Measurements from ENCODE around the gene TAOK3. TPM values are rescaled to one million over a fixed set of nuclear protein-coding genes. Genes with fewer than 3 reads are reported as not detected.

Gene TAOK3
- total and polyA plus RNA-seq, 4 donors = 6.7 to 28.6 (median 19.5) TPM

GRCh38 chr12:118148287-118148686 lies 224.4 kb downstream of the TAOK3 start:
- H3K27me3 ChIP-seq (ENCODE audit: control insufficient read depth in 4 of 4, insufficient read depth in 4 of 4, low read length in 3 of 4) = no peaks in the 10 kb centered on the region
- DNase-seq (ENCODE audit: low spot score) = no peak
- H3K4me1 ChIP-seq (ENCODE audit: control insufficient read depth in 4 of 4, insufficient read depth in 4 of 4, low read length in 3 of 4) = peaks cover 0 to 21% (median 8%) of the 10 kb centered on the region in 4 donors
- no peak overlapping the region for H3K4me3 ChIP-seq (ENCODE audit: low read depth in 1 of 3, low read length in 3 of 3)
- H3K27ac ChIP-seq (ENCODE audit: low read depth in 1 of 2, low read length in 2 of 2) = no peak overlapping the region
- no peak for TF ChIP-seq NR2F2 (IDR thresholded peaks at IDR 0.05)
- H3K9ac ChIP-seq (ENCODE audit: low read depth in 1 of 2, low read length in 2 of 2) = no peak overlapping the region
- peaks cover 8 to 37% (median 28%) of the 10 kb centered on the region in 4 donors for H3K36me3 ChIP-seq (ENCODE audit: control insufficient read depth in 4 of 4, insufficient read depth in 3 of 4, low read depth in 1 of 4, low read length in 3 of 4)
- 95% methylated on average over 5 of the region's 5 CpGs for WGBS
- no peaks in the 10 kb centered on the region for H3K9me3 ChIP-seq (ENCODE audit: control insufficient read depth in 4 of 4, low read length in 3 of 4)

DNA sequence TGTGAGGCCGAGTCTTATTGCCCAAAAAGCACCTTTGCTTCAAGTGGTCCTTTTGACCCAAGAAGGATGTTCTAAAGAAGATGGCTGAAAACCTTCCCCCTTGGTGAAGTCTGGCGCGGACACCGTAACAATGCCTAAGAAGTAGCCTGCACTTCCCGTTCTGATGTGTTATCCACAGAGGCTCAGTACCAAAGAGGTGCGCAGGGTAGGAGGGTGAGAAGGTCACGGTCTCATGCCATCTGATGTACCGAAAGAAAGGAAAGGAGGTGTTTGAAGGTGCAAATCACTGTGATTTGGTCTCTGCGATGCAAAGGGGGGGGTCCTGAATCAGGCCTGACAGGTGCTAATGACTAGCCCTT lies 226.9 kb downstream of the TAOK3 start:
- H3K27me3 ChIP-seq (ENCODE audit: control insufficient read depth in 4 of 4, insufficient read depth in 4 of 4, low read length in 3 of 4) = no peaks in the 10 kb centered on the region
- no peak for TF ChIP-seq EGR1 (IDR thresholded peaks at IDR 0.05; ENCODE audit: low read depth in 2 of 2)
- TF ChIP-seq RAD21 (IDR thresholded peaks at IDR 0.05) = no peak
- no peak for TF ChIP-seq ATF3 (IDR thresholded peaks at IDR 0.05)
- no peak for TF ChIP-seq HNF4G (IDR thresholded peaks at IDR 0.05)
- TF ChIP-seq, protein P1, sequence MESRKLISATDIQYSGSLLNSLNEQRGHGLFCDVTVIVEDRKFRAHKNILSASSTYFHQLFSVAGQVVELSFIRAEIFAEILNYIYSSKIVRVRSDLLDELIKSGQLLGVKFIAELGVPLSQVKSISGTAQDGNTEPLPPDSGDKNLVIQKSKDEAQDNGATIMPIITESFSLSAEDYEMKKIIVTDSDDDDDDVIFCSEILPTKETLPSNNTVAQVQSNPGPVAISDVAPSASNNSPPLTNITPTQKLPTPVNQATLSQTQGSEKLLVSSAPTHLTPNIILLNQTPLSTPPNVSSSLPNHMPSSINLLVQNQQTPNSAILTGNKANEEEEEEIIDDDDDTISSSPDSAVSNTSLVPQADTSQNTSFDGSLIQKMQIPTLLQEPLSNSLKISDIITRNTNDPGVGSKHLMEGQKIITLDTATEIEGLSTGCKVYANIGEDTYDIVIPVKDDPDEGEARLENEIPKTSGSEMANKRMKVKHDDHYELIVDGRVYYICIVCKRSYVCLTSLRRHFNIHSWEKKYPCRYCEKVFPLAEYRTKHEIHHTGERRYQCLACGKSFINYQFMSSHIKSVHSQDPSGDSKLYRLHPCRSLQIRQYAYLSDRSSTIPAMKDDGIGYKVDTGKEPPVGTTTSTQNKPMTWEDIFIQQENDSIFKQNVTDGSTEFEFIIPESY (IDR thresholded peaks at IDR 0.05) = no peak
- no peak for TF ChIP-seq GABPA (IDR thresholded peaks at IDR 0.05 in 1 of 2, conservative IDR thresholded peaks at IDR 0.05 in 1 of 2)
- TF ChIP-seq, protein P2, sequence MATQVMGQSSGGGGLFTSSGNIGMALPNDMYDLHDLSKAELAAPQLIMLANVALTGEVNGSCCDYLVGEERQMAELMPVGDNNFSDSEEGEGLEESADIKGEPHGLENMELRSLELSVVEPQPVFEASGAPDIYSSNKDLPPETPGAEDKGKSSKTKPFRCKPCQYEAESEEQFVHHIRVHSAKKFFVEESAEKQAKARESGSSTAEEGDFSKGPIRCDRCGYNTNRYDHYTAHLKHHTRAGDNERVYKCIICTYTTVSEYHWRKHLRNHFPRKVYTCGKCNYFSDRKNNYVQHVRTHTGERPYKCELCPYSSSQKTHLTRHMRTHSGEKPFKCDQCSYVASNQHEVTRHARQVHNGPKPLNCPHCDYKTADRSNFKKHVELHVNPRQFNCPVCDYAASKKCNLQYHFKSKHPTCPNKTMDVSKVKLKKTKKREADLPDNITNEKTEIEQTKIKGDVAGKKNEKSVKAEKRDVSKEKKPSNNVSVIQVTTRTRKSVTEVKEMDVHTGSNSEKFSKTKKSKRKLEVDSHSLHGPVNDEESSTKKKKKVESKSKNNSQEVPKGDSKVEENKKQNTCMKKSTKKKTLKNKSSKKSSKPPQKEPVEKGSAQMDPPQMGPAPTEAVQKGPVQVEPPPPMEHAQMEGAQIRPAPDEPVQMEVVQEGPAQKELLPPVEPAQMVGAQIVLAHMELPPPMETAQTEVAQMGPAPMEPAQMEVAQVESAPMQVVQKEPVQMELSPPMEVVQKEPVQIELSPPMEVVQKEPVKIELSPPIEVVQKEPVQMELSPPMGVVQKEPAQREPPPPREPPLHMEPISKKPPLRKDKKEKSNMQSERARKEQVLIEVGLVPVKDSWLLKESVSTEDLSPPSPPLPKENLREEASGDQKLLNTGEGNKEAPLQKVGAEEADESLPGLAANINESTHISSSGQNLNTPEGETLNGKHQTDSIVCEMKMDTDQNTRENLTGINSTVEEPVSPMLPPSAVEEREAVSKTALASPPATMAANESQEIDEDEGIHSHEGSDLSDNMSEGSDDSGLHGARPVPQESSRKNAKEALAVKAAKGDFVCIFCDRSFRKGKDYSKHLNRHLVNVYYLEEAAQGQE (IDR thresholded peaks at IDR 0.05) = no peak
- TF ChIP-seq TAF1 (conservative IDR thresholded peaks at IDR 0.05) = no peak
- TF ChIP-seq FOXA1 (IDR thresholded peaks at IDR 0.05) = no peak
- no peak for TF ChIP-seq SP1 (IDR thresholded peaks at IDR 0.05)
- no peak for TF ChIP-seq MAX (IDR thresholded peaks at IDR 0.05)
- no peak for TF ChIP-seq RXRA (IDR thresholded peaks at IDR 0.05)
- TF ChIP-seq HNF4A (conservative IDR thresholded peaks at IDR 0.05) = no peak
- TF ChIP-seq, protein P3, sequence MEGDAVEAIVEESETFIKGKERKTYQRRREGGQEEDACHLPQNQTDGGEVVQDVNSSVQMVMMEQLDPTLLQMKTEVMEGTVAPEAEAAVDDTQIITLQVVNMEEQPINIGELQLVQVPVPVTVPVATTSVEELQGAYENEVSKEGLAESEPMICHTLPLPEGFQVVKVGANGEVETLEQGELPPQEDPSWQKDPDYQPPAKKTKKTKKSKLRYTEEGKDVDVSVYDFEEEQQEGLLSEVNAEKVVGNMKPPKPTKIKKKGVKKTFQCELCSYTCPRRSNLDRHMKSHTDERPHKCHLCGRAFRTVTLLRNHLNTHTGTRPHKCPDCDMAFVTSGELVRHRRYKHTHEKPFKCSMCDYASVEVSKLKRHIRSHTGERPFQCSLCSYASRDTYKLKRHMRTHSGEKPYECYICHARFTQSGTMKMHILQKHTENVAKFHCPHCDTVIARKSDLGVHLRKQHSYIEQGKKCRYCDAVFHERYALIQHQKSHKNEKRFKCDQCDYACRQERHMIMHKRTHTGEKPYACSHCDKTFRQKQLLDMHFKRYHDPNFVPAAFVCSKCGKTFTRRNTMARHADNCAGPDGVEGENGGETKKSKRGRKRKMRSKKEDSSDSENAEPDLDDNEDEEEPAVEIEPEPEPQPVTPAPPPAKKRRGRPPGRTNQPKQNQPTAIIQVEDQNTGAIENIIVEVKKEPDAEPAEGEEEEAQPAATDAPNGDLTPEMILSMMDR (IDR thresholded peaks at IDR 0.05; ENCODE audit: low read depth, low read length, missing input control) = no peak
- TF ChIP-seq NR2F2 (IDR thresholded peaks at IDR 0.05) = no peak
- no peak for TF ChIP-seq JUND (IDR thresholded peaks at IDR 0.05)
- no peak for TF ChIP-seq FOXA2 (IDR thresholded peaks at IDR 0.05)
- TF ChIP-seq YY1 (IDR thresholded peaks at IDR 0.05) = no peak
- no peaks in the 10 kb centered on the region for H3K9me3 ChIP-seq (ENCODE audit: control insufficient read depth in 4 of 4, low read length in 3 of 4)
- no peak overlapping the region for H3K27ac ChIP-seq (ENCODE audit: low read depth in 1 of 2, low read length in 2 of 2)
- H3K36me3 ChIP-seq (ENCODE audit: control insufficient read depth in 4 of 4, insufficient read depth in 3 of 4, low read depth in 1 of 4, low read length in 3 of 4) = peaks cover 12 to 47% (median 33%) of the 10 kb centered on the region in 4 donors
- DNase-seq (ENCODE audit: low spot score) = no peak
- WGBS = 89% methylated on average over 9 of the region's 9 CpGs
- H3K9ac ChIP-seq (ENCODE audit: low read depth in 1 of 2, low read length in 2 of 2) = no peak overlapping the region
- peaks cover 7 to 36% (median 17%) of the 10 kb centered on the region in 4 donors for H3K4me1 ChIP-seq (ENCODE audit: control insufficient read depth in 4 of 4, insufficient read depth in 4 of 4, low read length in 3 of 4)
- no peak overlapping the region for H3K4me3 ChIP-seq (ENCODE audit: low read depth in 1 of 3, low read length in 3 of 3)
